ENCODE measurements around the gene XPR1. TPM values are rescaled to one million over a fixed set of nuclear protein-coding genes. Genes with fewer than 3 reads are reported as not detected.

XPR1 gene
- total RNA-seq, 1 donor from 2014 or later = 66.2 TPM

DNA sequence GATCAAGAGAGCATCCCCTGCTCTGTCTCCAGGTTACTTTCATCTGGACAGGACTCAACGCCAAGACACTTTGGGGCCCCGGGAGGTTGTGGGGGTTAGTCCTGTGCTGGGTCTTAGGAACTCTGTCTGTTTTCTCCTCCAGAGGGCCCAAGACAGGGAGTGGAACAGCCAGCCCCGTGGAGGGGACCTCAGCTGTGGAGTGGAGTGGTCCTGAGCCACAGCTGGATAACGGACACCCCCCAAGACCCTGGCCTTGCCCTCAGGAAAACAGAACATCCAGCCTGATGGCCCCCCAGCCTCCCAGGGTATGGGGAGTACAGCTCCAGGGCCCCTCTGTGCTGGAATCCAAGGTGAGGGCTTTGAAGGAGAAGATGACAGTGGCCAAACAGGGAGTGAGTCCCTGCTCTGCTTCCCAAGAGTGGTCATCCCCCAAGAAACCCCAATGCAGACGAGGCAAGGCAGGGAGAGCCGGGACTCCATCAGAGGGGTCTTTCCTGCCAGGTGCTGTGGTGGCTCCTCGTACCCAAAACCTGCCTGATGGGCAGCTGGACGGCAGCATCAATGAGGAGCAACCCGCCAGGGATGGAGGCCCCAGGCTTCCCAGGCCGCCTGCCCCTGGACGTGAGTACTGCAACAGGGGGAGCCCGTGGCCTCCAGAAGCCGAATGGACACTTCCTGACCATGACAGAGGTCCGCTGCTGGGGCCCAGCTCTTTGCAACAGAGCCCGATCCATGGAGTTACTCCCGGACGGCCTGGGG lies 284.4 kb downstream of the XPR1 start:
- no peak for DNase-seq (ENCODE audit: low spot score)

- DNase-seq (ENCODE audit: low spot score) = no peak
Measured at GRCh38 chr1:180916771-180917170, 284.9 kb downstream of the XPR1 start.

- DNase-seq (ENCODE audit: low spot score) = no peak
Measured at GRCh38 chr1:180917306-180918065, 285.7 kb downstream of the XPR1 start.

GRCh38 chr1:180918519-180918918 lies 286.7 kb downstream of the XPR1 start:
- DNase-seq (ENCODE audit: low spot score) = no peak

- no peak for DNase-seq (ENCODE audit: low spot score)
Measured at GRCh38 chr1:180919183-180919700, 287.4 kb downstream of the XPR1 start.

DNA sequence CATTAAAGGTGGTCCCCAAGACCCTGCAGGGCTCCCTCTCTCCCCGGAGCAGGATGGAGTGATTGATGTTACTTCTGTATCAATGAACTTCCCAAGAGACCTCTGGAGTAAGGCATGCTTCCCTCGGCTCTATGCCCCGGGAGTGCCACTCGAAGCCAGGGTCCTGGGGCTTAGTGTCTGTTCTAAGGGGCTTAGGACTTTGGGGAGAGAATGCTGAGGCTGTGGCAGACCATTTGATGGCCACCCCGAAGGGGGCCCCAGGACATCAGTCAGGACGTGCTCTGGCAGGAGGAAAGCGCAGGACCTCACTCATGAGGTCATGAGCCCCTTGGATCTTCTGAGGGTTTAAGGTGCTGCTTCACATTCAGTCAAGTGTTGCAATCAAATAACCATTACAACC lies 288.4 kb downstream of the XPR1 start:
- no peak for DNase-seq (ENCODE audit: low spot score)

- DNase-seq (ENCODE audit: low spot score) = no peak
Measured at GRCh38 chr1:180920702-180921101, 288.9 kb downstream of the XPR1 start.

- no peak for DNase-seq (ENCODE audit: low spot score)
Measured at GRCh38 chr1:180921386-180921785, 289.6 kb downstream of the XPR1 start.

- DNase-seq (ENCODE audit: low spot score) = no peak
Measured at GRCh38 chr1:180921891-180922630, 290.2 kb downstream of the XPR1 start.

DNA sequence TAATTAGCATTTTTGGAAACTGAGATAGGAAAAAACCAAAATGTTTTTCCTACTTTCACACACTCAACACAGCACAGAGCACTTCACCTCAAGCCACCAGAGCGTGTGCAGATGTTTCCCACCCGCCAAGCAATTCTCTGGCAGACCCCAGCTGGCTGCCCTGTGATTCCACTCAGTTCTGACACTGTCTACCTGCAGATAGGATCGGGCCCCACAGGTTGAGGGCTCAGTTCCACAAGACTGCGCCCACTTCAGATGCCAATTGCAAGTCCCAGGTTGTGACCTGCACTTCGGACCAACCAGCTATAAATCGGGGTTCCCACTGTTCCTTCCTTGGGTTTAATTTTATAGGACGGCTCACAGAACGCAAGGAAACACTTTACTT lies 290.8 kb downstream of the XPR1 start:
- no peak for DNase-seq (ENCODE audit: low spot score)

GRCh38 chr1:180923021-180923841 lies 291.4 kb downstream of the XPR1 start:
- no peak for DNase-seq (ENCODE audit: low spot score)

- DNase-seq (ENCODE audit: low spot score) = no peak
Measured at GRCh38 chr1:180923887-180924286, 292.1 kb downstream of the XPR1 start.

- no peak for DNase-seq (ENCODE audit: low spot score)
Measured at GRCh38 chr1:180924939-180925338, 293.1 kb downstream of the XPR1 start.

GRCh38 chr1:180925471-180926051 lies 293.7 kb downstream of the XPR1 start:
- no peak for DNase-seq (ENCODE audit: low spot score)

GRCh38 chr1:180926164-180926981 lies 294.6 kb downstream of the XPR1 start:
- peak; percentile 61 for DNase-seq (ENCODE audit: low spot score)

GRCh38 chr1:180927348-180927747 lies 295.5 kb downstream of the XPR1 start:
- no peak for DNase-seq (ENCODE audit: low spot score)

DNA sequence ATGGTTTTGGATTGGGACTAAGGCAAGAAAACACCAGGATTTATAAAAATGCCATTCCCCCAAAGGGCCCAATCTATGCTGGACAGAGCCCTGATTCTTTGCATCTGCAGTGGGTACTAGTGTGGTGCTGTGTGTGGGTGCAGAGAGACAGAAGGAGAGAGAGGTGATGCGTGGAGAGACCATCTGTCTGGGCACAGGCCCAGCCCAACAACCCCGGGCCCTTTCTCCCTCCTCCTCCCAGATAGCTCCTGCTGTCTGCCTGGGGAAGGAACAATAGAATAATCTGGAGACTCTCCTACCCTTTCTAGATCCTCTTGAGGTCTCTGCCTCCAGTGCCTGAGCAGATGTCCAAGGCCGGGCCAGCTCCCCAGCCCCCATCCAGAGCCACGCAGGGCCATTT lies 296.0 kb downstream of the XPR1 start:
- no peak for DNase-seq (ENCODE audit: low spot score)

DNA sequence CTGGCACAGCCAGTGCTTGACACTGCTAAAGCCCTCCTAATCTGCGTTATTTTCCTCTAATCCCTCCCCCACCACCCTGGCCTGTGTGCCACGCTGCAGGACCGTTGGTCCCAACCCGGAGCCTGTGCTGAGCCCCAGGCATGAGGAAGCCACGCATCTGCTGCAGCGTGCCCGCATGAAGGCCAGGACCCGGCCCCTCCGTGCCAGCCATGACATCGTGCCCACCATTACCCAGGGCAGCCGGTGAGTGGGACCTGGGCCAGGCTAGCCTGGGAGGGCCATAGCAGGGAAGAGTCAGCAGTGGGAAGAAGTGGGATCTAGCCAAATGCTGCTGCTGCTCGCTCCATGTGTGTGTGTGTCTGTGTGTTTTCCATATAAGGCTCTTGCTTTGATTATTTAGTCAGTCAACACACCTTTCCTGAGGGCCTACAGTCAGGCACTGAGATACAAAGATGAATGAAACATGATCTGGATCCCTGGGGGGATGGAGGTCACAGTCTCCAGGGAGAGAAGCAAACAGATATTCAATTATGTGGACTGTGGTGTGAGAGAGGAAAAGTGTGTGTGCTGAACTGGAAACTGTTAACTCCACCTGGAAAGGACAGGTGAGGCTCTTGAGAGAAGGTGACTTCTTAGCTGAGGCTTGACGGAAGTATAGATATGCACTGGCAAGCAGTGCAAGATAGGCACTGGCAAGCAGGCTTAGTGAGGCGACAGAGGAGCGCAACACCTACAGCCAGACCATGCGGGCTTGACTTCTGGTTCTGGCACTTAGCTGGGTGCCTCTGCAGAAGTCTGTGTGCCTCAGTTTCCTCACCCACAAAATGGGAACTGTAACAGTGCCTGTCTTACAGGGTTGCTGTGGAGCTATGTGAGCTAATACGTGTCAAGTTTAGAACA lies 296.8 kb downstream of the XPR1 start:
- no peak for DNase-seq (ENCODE audit: low spot score)

- DNase-seq (ENCODE audit: low spot score) = no peak
Measured at GRCh38 chr1:180929389-180929788, 297.6 kb downstream of the XPR1 start.

Measured in ureter (tissue), 1 donor.